Large intestine (tissue), 3 donors: ENCODE measurements around the gene ARHGEF1. TPM values are rescaled to one million over a fixed set of nuclear protein-coding genes. Genes with fewer than 3 reads are reported as not detected.
A peak's percentile ranks its signal among the peaks of the same experiment; 100 is the strongest.
"Not testable (repeated sequence)": the region's sequence is repeated elsewhere in the genome, so short reads cannot be mapped to it uniquely, and the experiment has no call there.

Experiments used
- DNase-seq, 2 donors: peaks; one replicate each; pipeline versions ENCODE4 v3.0.0 to v3.0.0-alpha.2; 2013
- H3K27ac ChIP-seq: one replicate; pipeline ENCODE4 v1.5.1; 2013; ENCODE audit warnings: low read length
- H3K27me3 ChIP-seq: 2 replicates; pipeline ENCODE4 v1.6.1; 2013; ENCODE audit warnings: low read length; ENCODE audit not compliant: control insufficient read depth, insufficient read depth
- H3K36me3 ChIP-seq: 2 replicates; pipeline ENCODE4 v1.6.1; 2013; ENCODE audit warnings: low read length; ENCODE audit not compliant: control insufficient read depth, insufficient read depth
- H3K4me1 ChIP-seq: one replicate; pipeline ENCODE4 v1.6.1; 2013; ENCODE audit warnings: low read length; ENCODE audit not compliant: control insufficient read depth, insufficient read depth
- H3K4me3 ChIP-seq: one replicate; pipeline ENCODE4 v1.5.1; 2013; ENCODE audit warnings: low read length
- H3K9me3 ChIP-seq: one replicate; pipeline ENCODE4 v1.6.1; 2013; ENCODE audit warnings: mild to moderate bottlenecking, low read depth, low read length, moderate library complexity; ENCODE audit not compliant: control insufficient read depth
- WGBS: methylation state at CpG from one replicate; pipeline ENCODE4 v1.1.5; 2013; ENCODE audit warnings: low lambda C conversion rate; ENCODE audit not compliant: insufficient coverage; 5-methylcytosine and 5-hydroxymethylcytosine counted together
- polyA plus RNA-seq: library from polyadenylated mRNA; unstranded; fragments of 120-200 nt; gene quantifications from one replicate; pipeline ENCODE4 v1.2.1, GENCODE V29; 2013

ARHGEF1 gene
- polyA plus RNA-seq, 1 donor = 63.6 TPM

DNA sequence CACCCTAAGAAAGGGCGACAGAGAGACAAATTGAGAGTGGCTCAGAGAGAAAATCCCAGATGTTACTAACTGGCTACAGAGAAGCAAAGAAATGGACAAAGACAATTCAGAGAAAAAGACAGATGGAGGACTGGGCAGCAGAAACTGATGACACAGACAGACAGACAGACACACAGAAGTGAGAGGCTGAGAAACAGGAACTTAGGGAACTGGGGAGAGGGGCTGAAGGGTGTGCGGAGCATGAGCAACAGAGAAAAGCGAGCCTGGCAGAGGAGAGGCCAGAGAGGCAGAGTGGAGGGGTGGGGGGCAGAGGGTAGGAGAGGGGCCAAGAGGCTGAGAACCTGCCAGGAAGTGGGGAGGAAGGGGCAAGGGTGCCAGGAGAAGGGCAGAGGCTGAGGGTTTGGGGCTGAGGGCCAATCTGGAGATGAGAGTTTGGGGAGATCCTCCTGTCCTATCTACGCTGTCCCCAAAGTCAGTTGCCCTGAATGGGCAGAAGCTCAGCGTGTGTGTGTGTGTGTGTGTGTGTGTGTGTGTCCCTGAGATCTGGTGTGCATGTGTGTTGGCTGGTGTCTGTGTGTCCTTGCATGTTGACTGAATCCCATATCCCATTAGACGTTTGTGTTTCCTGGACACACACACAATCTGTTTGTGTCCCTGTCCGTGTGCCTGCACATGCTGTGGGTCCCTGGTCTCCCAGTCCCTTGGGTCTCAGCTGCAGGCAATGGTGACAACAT is 50.9 kb downstream of the ARHGEF1 start:
- 71% methylated on average over 1 of the region's 7 CpGs for WGBS
- H3K27ac ChIP-seq = no peak overlapping the region
- H3K4me1 ChIP-seq = peaks cover 4% of the 10 kb centered on the region
- H3K9me3 ChIP-seq = peaks cover 4% of the 10 kb centered on the region
- no peak for DNase-seq
- no peaks in the 10 kb centered on the region for H3K36me3 ChIP-seq
- no peak overlapping the region for H3K4me3 ChIP-seq
- peaks cover 94% of the 10 kb centered on the region for H3K27me3 ChIP-seq

GRCh38 chr19:41934849-41935374 is 51.9 kb downstream of the ARHGEF1 start:
- WGBS = 0% methylated on average over 2 of the region's 7 CpGs
- no peaks in the 10 kb centered on the region for H3K36me3 ChIP-seq
- peaks cover 2% of the 10 kb centered on the region for H3K4me1 ChIP-seq
- no peak overlapping the region for H3K27ac ChIP-seq
- peak in 1 of 2 donors; percentile 47 for DNase-seq
- H3K4me3 ChIP-seq = no peak overlapping the region
- peaks cover 88% of the 10 kb centered on the region for H3K27me3 ChIP-seq
- peaks cover 8% of the 10 kb centered on the region for H3K9me3 ChIP-seq

DNA sequence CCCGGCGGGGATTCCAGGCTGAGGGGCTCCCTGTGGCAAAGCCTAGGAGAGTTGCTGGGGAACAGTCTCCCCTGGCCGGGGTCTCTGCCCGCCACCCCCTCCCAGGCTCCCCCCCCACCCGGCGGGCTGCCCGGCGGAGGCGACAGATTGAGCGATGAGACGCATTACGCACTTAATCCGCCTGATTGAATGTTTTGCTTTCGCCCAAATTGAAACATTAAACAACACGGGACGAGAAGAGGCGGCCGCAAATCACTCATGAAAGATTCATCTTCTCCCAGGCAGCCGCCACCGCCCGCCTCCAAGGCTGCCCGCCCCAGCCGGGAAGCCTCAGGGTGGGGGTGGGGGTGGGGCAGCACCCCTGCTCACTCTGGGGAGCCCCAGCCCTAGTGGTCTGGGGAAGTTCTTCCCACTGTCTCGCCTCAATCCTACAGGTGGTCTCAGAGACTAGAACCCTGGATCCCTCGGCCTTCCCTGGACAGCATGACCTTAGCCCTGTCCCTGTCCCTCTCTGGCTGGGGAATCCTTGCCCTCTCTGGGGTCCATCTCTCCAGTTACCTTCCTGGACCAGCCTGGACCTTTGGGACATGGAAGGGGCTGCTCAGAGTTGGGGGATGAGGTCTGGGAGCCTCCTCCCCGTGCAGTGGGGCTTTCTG is 52.9 kb downstream of the ARHGEF1 start:
- peaks cover 83% of the 10 kb centered on the region for H3K27me3 ChIP-seq
- H3K36me3 ChIP-seq = no peaks in the 10 kb centered on the region
- no CpG with 5 or more reads among the region's 26 CpGs for WGBS
- H3K9me3 ChIP-seq = peaks cover 9% of the 10 kb centered on the region
- no peak for DNase-seq
- H3K4me1 ChIP-seq = peaks cover 3% of the 10 kb centered on the region
- H3K4me3 ChIP-seq = no peak overlapping the region
- no peak overlapping the region for H3K27ac ChIP-seq

- H3K9me3 ChIP-seq = peaks cover 9% of the 10 kb centered on the region
These were observed 53.4 kb downstream of the ARHGEF1 start for GRCh38 chr19:41936416-41936850.

GRCh38 chr19:41936961-41937360 is 54.0 kb downstream of the ARHGEF1 start:
- no peak overlapping the region for H3K4me3 ChIP-seq
- H3K36me3 ChIP-seq = no peaks in the 10 kb centered on the region
- H3K9me3 ChIP-seq = peaks cover 9% of the 10 kb centered on the region
- no peak overlapping the region for H3K27ac ChIP-seq
- H3K27me3 ChIP-seq = peaks cover 82% of the 10 kb centered on the region
- WGBS = no CpG with 5 or more reads among the region's 15 CpGs
- peaks cover 3% of the 10 kb centered on the region for H3K4me1 ChIP-seq
- no peak for DNase-seq

More at GRCh38 chr19:41936416-41936850, 53.4 kb downstream of the ARHGEF1 start:
- H3K27ac ChIP-seq = no peak overlapping the region
- no peak for DNase-seq
- H3K4me3 ChIP-seq = no peak overlapping the region
- H3K4me1 ChIP-seq = peaks cover 3% of the 10 kb centered on the region
- WGBS = no CpG with 5 or more reads among the region's 8 CpGs
- no peaks in the 10 kb centered on the region for H3K36me3 ChIP-seq
- H3K27me3 ChIP-seq = peaks cover 83% of the 10 kb centered on the region

DNA sequence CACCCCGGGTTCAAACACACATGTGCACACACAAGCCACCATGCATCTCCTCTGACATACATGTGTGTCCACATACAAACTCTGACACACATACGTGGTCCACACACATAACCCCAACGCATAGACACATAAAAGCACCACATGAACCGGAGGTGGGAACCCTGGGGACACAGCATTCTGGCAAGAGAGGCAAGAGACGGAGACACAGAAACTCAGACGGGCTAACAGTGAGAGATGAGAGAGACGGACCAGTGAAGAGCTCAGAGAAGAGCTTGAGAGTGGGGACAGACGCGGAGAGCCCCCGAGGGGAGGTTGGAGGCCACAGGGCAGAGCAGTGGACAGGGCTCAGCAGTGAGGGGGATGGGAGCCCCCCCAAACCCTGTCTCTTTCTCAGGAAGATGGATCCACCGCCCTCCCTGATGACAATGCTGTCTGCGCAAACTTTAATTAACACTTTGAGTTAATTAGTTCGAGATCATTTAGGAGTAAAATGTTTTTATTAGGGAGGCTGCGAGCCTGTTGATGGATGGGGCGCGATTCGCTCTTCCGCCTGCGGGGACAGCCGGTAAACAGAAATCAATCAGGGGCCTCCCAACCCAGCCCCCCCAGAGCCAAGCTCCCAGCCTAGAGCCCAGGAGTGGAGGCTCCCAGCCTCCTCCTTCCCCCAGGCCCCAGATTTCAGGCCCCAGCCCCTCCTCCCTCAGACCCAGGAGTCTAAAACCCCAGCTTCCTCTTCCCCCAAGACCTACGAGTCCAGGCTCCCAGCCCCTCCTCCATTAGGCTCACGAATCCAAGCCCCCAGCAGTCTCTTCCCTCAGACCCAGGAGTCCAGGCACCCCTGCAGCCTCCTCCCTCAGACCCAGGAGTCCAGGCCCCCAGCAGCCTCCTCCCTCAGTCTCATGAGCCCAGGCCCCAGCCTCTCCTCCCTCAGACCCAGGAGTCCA is 54.8 kb downstream of the ARHGEF1 start:
- no peak overlapping the region for H3K4me3 ChIP-seq
- peaks cover 3% of the 10 kb centered on the region for H3K4me1 ChIP-seq
- peaks cover 74% of the 10 kb centered on the region for H3K27me3 ChIP-seq
- WGBS = 100% methylated on average over 1 of the region's 22 CpGs
- peaks cover 5% of the 10 kb centered on the region for H3K9me3 ChIP-seq
- DNase-seq = no peak
- H3K36me3 ChIP-seq = no peaks in the 10 kb centered on the region
- H3K27ac ChIP-seq = no peak overlapping the region

- H3K27ac ChIP-seq, DNase-seq, H3K9me3 ChIP-seq, H3K4me1 ChIP-seq, H3K36me3 ChIP-seq, H3K4me3 ChIP-seq: not testable (repeated sequence)
- H3K27me3 ChIP-seq = peaks cover 60% of the 10 kb centered on the region
These were observed 56.2 kb downstream of the ARHGEF1 start for GRCh38 chr19:41939209-41939608.

DNA sequence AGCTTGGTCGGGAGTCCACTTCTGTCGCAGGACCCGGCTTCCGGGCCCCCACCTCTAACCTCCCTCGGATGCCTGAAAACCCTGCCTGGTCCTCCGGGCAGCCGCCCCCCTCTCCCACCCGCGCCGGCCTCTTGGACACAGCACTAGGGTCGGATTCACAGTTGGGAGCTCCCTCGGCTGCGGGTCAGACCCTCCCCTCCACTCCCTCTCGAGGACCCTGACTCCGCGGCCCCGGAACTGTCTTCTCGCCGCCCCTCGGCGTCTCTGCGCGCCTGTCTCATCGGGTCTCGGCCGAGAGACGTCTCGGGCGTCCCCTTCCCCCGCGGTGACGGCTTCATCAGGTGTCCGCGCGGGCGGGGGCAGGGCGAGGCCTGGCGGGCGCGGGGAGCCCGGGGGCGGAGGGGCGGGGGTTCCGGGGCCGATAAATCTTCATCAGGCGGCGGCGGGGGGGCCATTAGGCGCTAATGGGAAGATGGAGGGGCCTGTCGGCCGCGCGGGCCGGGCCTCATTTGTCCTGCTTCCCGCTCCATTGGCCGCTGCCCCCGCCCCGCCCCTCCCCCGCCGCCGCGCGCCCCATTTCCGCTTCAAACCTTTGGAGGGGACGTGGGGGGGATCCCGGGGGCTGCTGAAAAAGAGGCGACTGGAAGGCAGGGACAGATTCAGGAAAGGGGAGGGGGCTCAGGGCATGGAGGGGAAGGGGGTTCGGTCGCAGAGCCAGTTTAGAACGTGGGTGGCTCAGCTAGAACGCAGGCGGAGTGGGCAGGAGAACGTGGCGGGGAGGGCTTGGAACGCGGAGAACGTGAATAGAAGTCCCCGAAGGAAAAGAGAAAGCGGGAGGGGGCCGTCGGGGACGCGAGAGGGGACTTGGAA is 57.1 kb downstream of the ARHGEF1 start:
- Histone ChIP-seq H3K27me3 (peaks cover 51% of the 10 kb centered on the region), H3K27ac (no peak overlapping the region)

GRCh38 chr19:41940731-41941409 is 57.9 kb downstream of the ARHGEF1 start:
- Histone ChIP-seq H3K27ac (no peak overlapping the region), H3K9me3 (peaks cover 5% of the 10 kb centered on the region), H3K4me1 (peaks cover 3% of the 10 kb centered on the region), H3K36me3 (no peaks in the 10 kb centered on the region), H3K4me3 (peak overlapping the region; percentile 49), H3K27me3 (peaks cover 43% of the 10 kb centered on the region)
- DNase-seq = no peak
- WGBS = no CpG with 5 or more reads among the region's 53 CpGs

More for the DNA sequence above, 57.1 kb downstream of the ARHGEF1 start:
- peak in 1 of 2 donors; percentile 40 for DNase-seq
- Histone ChIP-seq H3K4me1 (peaks cover 3% of the 10 kb centered on the region), H3K9me3 (peaks cover 5% of the 10 kb centered on the region), H3K4me3 (peak overlapping the region; percentile 49), H3K36me3 (no peaks in the 10 kb centered on the region)
- no CpG with 5 or more reads among the region's 83 CpGs for WGBS
